Measurements from ENCODE around the gene GANC. TPM values are rescaled to one million over a fixed set of nuclear protein-coding genes. Genes with fewer than 3 reads are reported as not detected.

Gene GANC
- total RNA-seq, 4 donors from 2014 or later, result 24.3 to 35.5 (median 34.2) TPM

DNA sequence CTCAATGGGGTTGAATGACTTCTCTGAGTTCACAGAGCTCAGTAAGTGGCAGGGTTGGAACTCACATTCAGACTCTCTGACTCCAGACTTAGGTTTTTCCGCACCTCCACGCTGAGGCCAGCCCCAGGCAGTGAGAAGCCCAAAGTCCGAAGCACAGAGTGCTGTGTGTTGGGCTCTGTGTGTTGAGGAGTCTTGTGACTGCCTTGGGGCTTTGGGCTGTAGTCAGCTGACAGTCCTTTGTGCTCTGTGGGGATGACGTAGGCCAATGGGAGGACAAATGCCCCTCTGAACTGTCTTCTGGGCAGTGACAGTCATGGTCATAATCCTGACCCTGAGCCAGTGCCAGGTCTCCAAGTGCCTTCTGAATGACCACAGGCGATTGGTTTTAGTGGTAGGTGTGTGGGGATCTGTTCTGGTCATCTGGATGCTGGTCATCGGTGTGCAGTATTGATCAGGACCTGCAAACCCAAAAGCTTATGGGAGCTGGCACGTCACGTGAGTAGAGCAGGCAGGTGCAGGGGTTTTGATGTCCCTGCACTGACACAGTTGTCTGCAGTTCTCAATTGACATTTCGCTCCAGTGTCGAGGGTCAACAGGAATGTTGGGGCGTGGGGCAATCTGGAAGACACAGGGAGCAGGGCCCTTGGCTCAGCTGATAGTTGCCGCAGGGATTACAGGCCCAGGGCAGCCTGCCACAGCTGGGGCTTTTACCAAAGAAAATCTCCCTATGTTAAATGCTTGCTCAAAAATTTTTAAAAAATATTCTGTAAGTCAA lies 131.6 kb downstream of the GANC start:
- 66 to 79% methylated on average over 10 to 12 of the region's 12 CpGs for WGBS, 2 donors
- Histone ChIP-seq H3K36me3 (peaks cover 0 to 70% (median 0%) of the 10 kb centered on the region in 3 donors), H3K9me3 (no peaks in the 10 kb centered on the region), H3K4me1 (no peaks in the 10 kb centered on the region), H3K4me3 (no peak overlapping the region), H3K27ac (peak overlapping the region in 2 of 4 donors; percentile 44 to 60), H3K27me3 (no peaks in the 10 kb centered on the region)
- TF ChIP-seq, protein P1, sequence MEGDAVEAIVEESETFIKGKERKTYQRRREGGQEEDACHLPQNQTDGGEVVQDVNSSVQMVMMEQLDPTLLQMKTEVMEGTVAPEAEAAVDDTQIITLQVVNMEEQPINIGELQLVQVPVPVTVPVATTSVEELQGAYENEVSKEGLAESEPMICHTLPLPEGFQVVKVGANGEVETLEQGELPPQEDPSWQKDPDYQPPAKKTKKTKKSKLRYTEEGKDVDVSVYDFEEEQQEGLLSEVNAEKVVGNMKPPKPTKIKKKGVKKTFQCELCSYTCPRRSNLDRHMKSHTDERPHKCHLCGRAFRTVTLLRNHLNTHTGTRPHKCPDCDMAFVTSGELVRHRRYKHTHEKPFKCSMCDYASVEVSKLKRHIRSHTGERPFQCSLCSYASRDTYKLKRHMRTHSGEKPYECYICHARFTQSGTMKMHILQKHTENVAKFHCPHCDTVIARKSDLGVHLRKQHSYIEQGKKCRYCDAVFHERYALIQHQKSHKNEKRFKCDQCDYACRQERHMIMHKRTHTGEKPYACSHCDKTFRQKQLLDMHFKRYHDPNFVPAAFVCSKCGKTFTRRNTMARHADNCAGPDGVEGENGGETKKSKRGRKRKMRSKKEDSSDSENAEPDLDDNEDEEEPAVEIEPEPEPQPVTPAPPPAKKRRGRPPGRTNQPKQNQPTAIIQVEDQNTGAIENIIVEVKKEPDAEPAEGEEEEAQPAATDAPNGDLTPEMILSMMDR (IDR thresholded peaks at IDR 0.05), result no peak
- TF ChIP-seq EP300 (IDR thresholded peaks at IDR 0.05), result peak in 1 of 2 donors; percentile 20
- no peak for DNase-seq (ENCODE audit: low spot score in 2 of 2)

GRCh38 chr15:42405863-42406482 lies 133.0 kb downstream of the GANC start:
- 58 to 63% methylated on average over 6 of the region's 6 CpGs for WGBS, 2 donors
- peaks cover 0 to 71% (median 0%) of the 10 kb centered on the region in 3 donors for H3K36me3 ChIP-seq
- no peaks in the 10 kb centered on the region for H3K9me3 ChIP-seq
- TF ChIP-seq, protein P1 (IDR thresholded peaks at IDR 0.05), result no peak
- TF ChIP-seq EP300 (IDR thresholded peaks at IDR 0.05) (no peak), POLR2A (IDR thresholded peaks at IDR 0.05) (no peak)
- no peak overlapping the region for H3K27ac ChIP-seq
- no peak for DNase-seq (ENCODE audit: low spot score in 2 of 2)
- no peak overlapping the region for H3K4me3 ChIP-seq
- H3K27me3 ChIP-seq, result no peaks in the 10 kb centered on the region
- no peaks in the 10 kb centered on the region for H3K4me1 ChIP-seq

Other genes with a start within 250 kb of the GANC start
- gene PLA2G4D, start 178.6 kb upstream of the GANC start, total RNA-seq, result not detected
- gene PLA2G4F, start 116.6 kb upstream of the GANC start, total RNA-seq, result not detected
- gene VPS39, start 64.9 kb upstream of the GANC start, total RNA-seq, result 100 to 1,000 TPM; 133 to 264 (median 205) TPM
- 10 to 100 TPM; 51.1 to 58.6 (median 55.7) TPM for gene TMEM87A, start 232 bp downstream of the GANC start, total RNA-seq
- 10 to 100 TPM; 16.1 to 34.9 (median 30.7) TPM for gene CAPN3, start 86.3 kb downstream of the GANC start, total RNA-seq
- 10 to 100 TPM; 54.5 to 92.9 (median 63.9) TPM for gene ZNF106, start 217.9 kb downstream of the GANC start, total RNA-seq
- 10 to 100 TPM; 54.0 to 77.9 (median 64.0) TPM for gene SNAP23, start 222.4 kb downstream of the GANC start, total RNA-seq